Measurements from ENCODE around the gene PNMA8B.

GRCh38 chr19:46441866-46442265 lies 53.8 kb downstream of the PNMA8B start:
- no peak for TF ChIP-seq POLR2AphosphoS5 (IDR thresholded peaks at IDR 0.05; ENCODE audit: borderline replicate concordance, low read depth, low read length)
- no peak for TF ChIP-seq EZH2 (IDR thresholded peaks at IDR 0.05)

Data from SK-N-MC (cell line).